ENCODE measurements around the gene HTR7.
"Not testable (repeated sequence)": the region's sequence is repeated elsewhere in the genome, so short reads cannot be mapped to it uniquely, and the experiment has no call there.

HTR7 gene

DNA sequence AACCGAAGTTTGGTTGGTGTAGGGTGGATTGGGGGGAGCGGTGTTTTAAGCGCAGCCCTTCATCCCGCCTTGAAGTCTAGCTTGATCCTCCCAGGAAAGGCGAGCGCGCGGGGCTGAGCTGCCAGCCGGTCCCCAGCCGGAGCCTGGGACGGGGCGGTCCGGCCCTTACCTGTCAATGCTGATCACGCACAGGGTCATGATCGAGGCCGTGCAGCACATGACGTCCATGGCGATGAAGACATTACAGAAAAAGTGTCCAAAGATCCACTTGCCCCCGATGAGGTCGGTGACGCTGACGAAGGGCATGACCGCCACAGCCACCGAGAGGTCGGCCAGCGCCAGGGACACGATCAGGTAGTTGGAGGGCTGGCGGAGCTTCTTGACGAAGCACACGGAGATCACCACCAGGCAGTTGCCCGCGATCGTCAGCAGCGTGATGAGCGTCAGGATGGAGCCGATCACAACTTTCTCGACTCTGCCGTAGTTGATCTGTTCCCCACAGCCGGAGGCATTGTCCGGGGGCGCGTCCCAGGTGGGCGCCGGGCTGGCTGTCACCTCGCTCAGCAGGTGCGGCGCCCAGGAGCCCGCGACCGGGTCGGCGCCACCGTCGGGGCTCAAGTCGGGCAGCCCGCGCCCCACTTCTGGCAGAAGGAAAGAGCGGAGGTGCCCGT is 740 bp downstream of the HTR7 start:
- peak; percentile 3 for DNase-seq

DNA sequence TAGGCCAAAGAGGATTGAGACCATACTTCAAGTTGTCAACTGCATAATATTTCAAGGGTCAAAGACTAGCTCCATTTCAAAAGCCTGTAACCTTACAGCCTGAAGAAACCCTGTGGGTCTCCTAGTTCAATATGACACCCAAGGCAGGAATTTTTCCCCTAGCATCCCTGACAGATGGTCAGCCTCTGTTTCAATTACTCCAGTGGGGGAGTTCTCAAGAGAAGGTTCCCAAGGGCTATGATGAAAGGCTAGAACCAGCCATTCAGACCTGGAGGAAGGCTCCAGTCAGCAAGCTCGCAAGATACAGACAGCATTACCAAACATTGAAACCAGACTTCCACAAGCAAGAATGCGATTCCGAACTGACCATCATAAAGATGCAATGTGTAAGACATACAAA is 1.6 kb downstream of the HTR7 start:
- DNase-seq = no peak

DNA sequence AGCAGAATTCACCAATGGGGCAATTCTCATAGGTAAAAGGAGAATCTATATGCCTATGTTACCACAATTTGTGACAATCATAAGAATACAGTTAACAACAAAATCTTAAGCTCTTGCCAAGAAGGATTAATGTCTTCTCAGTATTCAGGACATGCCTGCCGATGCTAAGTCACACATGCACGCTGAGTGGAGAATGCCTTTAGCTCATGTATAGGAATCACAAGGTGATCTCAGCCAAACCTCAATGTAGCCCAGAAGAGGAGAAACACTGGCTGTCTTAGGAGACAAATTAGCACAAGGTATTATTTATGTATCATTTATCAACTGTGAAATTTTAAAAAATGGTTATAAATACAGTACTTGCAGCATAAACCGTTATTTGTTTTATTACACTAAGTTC is 2.7 kb downstream of the HTR7 start:
- DNase-seq = no peak

DNA sequence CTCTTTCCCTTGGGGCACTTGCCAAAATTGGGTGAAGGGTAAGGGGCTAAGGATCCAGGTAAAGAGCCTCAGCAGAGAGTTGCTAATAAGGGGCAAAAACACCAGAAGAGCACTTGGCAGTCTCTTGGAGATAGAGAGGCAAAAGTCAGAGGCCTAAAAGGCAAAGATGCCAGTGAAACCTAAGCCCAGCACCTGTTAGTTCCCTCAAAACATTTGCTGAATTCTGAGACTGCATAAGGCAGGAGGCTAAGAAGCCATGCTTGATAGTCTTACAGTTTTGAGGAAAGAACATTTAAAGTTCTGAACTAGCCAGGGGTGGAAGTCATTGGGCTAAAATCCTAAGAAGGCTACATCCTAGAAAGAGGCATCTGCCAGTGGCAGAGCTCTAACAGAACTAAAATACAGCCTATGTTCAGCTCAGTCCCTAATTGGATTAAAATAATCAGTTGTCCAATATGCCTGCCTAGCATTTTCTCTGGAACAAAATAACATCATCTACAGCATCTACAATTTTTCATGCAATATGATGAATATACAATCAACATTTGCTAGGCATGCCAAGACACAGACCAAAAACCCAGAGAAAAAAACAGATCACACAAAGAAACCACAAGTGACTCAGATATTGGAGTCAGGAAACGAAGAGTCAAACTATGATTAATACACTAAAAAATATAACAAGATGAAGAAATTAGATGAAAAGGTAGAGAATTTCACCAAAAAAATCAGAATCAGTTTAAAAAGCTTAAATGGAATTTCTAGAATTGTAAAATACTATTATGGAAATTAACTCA is 7.7 kb downstream of the HTR7 start:
- no peak for DNase-seq

DNA sequence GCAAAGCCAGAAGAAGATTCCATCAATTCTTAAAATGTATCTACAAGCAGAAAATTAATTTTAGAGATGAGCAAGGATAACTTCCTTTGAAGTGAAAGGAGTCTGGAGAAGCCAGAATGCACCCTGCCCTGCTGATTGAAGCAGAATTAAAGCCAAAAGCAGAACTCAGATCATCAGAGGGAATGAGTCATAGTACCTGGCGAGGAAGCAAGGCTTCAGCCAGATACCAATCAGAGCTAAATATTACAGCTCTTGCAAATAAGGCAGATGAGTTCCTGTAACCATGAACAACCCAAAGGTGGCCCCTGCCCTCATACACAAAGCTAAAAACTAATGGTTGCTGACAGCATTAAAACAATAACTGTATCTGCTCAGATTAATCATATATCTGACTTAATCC is 10.4 kb downstream of the HTR7 start:
- DNase-seq = peak; percentile 30

DNA sequence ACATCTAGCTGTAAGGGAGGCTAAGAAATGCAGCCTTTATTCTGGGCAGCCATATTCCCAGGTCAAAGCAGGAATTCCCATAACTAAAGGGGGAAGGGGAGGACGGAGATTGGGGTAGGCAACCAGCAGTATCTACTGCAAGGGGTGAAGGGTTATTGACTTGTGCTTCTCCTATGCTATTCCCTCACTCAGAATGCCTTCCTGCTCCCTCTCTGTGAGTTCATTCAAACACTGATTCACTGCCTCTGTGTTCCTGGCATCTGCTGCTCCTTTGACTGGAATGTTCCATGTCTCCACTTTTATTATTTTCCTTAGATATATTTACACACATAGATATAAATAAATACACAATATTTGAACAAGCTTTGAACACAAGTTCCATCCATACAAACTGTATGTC is 11.1 kb downstream of the HTR7 start:
- DNase-seq = no peak

DNA sequence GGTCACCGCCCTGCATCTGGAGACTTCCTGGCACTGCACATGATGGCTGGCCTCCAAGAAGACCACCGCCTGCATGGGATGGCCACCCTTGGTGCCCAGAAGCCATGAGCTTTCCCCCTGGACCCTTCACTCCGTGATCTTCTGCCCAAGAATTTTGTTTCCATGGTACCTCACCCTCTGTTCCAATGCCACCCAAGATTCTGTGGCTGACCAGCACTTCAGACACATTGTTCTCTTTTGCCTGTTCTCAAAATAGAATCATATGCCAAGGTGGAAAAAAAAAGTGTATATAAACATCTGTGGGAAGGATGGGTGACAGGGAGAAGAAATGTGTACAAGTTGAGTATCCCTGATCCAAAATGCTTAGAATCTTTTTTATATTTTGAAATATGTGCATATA is 12.1 kb downstream of the HTR7 start:
- DNase-seq = no peak

DNA sequence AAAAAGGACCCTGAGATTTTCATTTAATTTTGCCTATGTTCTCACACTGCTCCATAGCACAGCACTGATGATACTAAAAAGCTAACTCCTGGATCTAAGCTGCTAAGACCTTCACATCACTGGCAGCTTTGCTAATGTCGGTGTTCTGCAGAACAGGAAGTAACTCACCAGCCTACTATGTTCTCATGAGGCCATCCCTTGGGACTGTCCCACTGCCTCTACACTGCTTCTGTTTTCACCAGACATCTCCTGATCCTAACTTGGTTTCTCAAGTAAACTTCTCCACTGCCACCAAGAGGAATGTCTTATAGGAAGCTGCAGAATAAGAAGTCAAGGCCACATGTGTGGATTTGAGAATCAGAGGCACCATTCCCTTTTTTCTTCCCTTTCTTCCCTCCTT is 15.1 kb downstream of the HTR7 start:
- no peak for DNase-seq

DNA sequence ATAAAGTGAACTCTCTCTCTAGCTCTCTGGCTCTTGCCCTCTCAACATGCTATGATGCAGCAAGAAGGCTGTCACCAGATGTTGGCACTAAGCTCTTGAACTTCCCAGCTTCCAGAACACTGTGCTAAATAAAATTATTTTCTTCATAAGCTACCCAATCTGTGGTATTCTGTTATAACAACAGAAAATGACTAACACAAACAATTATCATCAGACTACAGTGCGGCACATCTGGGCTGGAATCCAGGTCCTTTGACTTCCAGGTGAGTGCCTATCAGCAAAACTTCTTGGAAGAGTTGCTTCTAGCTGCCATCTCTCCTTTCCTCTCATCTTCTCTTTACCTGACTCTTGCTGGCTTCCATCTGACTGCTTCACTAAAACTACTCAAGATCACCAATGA is 20.4 kb downstream of the HTR7 start:
- no peak for DNase-seq

DNA sequence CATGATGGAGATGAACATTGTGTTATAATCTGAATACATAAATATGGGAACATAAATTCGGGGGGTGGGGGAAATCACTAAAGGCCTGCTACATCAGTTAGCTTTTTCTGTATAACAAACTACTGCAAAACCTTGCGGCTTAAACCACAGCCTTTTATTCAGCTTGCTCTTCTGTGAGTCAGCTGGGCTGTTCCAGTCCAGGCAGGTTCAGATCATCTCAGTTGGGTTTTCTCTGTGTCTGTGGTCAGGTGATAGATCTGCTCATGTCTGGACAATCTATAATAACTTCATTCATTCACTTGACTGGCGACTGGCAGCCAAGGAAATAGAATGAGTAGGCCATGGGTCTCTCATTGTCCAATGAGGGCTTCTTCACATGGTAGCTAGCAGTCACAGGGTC is 23.5 kb downstream of the HTR7 start:
- no peak for DNase-seq

DNA sequence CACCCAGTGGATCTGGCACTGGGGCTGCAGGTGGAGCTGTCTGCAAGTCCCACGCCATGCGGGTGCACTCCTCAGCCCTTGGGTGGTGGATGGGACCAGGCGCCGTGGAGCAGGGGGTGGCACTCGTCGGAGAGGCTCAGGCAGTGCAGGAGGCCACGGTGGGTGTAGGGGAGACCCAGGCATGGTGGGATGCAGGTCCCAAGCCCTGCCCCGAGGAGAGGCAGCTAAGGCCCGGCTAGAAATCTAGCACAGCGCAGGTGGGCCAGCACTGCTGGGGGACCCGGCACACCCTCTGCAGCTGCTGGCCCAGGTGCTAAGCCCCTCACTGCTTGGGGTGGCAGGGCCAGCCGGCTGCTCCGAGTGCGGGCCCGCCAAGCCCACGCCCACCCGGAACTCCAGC is 25.7 kb downstream of the HTR7 start:
- DNase-seq = no peak

DNA sequence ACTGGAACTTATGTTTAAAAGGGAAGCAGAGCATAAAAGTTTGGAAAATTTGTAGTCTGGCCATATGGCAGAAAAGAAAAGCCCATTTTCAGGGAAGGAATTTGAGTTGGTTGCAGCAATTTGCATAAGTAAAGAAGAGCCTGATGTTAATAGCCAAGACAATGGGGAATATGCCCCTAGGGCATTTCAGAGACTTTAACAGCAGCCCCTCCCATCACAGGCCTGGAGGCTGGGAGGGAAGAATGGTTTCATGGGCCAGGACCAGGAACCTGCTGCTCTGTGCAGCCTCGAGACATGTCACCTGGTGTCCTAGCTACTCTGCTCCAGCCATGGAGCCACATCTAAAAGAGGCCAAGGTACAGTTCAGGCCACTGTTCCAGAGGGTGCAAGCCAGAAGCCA is 35.3 kb downstream of the HTR7 start:
- DNase-seq = no peak

DNA sequence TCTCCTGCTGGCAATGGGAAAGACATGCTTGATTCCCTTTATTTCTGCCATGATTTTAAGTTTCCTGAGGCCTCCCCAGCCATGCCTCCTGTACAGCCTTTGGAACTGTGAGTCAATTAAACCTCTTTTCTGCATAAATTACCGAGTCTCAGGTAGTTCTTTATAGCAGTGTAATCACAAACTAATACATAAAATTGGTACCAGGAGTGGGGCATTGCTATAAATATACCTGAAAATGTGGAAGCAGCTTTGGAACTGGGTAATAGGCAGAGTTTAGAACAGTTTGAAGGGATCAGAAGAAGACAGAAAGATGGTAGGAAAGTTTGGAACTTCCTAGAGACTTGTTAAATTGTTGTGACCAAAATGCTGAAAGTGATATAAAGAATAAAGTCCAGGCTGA is 36.0 kb downstream of the HTR7 start:
- not testable (repeated sequence) for DNase-seq

DNA sequence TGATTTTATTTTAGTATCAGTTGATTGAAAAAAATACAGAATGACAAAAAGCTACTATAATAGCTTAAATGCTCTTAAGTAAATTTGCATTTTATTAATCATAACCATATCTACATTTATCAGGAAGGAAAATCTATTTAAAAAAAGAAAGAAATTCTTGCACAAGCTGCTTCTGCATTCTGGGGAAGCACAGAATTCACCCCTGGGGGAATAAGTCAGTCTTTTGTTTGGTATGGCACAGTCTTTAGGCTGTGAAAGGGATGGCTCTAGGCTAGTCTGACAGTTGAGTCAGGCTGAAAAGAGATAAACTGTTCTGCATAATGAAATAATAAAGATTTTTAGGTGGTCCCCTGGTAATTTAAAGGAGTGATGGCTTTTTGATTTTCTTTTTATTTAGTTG is 37.9 kb downstream of the HTR7 start:
- no peak for DNase-seq

DNA sequence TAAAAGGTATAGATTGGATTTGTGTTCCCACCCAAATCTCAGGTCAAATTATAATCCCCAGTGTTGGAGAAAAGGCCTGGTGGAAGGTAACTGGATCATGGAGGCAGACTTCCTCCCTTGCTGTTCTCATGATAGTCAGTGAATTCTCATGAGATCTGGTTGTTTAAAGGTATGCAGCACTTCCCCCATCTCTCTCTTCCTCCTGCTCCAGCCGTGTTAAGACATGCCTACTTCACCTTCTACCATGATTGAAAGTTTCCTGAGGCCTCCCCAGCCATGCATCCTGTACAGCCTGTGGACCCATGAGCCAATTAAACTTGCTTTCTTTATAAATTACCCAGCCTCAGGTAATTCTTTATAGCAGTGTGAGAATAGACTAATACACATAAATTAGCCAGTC is 39.1 kb downstream of the HTR7 start:
- DNase-seq = no peak

DNA sequence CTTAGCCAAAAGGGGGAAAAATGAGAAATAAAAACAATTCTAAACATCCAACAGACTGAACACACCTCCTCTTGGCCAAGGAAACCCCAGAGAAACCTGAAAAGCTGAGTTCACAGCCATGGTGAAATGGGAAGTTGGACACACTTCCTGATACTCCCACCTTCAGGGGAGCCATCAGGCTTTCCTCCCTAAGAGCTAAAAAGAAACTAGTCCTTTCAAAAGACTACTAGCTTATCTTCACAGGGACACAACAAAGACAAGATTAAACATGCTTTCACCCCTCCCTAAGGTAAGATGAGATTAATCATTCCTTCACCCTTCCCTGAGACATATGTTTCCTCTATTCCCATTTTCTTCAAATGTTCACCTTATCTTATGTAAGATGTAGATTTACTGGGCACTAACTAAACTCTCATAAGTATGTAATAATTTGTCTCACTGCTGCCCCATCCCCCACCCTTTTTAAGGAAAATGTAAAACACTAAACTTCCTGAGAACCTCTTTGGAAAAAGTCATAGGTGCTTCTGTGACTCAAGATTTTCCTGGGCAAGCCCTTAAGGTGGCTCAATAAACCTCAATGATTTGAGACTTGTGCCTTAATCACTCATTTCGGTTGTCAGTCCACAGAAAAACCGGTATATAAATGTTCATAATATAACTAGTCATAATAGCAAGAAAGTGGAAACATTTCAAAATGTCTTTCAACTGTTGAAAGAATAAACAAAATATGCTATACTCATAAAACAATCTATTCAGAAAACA is 40.5 kb downstream of the HTR7 start:
- no peak for DNase-seq

DNA sequence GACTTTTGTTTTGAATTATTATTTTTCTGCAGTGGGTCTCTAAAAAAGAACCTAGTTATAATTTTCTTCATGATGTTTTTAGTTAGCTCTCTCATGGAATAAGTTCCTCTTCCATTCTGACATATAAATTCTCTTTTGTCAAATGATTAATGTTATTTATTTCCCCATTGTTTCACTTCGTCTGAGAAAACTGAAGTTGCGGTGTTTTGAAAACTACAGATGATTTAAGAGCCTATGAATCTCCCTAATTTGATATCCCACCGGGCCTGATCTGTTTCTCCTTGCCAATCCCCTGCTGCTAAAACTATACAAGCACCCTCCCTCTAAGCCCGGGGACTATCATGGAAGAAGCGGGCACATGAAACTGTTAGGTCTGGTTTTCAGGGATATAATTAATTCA is 41.4 kb downstream of the HTR7 start:
- DNase-seq = peak; percentile 2

DNA sequence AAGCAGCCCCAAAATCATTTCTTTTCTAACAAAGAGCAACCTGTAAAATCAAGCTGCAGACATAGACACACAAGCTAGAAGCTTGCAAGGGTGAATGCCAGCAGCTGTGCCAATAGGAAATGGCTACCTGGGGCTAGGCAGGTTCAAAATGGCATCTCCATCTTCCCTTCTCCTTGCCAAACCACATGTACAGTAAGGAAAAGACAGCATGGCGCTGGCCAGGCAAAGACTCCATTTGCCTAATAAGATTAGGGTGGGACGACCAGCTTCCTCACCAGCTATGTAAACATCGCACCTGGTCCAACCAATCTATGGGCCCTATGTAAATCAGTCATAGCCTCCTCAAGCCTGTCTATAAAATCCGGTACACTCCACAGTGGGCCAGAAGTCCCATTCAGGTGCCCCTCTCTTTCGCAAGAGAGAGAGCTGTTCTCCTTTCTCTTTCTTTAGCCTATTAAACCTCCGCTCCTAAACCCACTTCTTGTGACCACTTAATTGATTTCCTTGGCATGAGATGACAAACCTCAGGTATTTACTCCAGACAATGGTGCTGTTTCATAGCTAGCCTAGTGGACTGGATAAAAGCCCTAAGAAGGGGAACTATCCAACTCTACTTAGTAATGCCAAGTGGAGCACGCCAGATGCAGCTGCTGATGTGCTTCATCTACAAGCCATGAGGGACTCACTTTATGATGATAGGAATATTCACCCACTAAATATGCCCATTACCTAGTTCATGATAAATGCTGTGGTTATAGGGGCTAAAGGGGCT is 44.1 kb downstream of the HTR7 start:
- DNase-seq = no peak

DNA sequence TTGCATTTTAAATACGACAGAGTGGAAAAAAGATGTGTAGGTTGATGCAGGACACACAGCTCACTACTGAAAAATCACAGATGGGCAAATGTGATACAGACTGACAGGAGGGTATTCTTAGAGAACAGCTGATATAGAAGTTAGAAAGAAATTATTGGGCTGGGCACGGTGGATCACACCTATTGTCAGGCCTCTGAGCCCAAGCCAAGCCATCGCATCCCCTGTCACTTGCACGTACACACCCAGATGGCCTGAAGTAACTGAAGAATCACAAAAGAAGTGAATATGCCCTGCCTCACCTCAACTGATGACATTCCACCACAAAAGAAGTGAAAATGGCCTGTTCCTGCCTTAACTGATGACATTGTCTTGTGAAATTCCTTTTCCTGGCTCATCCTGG is 50.7 kb downstream of the HTR7 start:
- DNase-seq = not testable (repeated sequence)

DNA sequence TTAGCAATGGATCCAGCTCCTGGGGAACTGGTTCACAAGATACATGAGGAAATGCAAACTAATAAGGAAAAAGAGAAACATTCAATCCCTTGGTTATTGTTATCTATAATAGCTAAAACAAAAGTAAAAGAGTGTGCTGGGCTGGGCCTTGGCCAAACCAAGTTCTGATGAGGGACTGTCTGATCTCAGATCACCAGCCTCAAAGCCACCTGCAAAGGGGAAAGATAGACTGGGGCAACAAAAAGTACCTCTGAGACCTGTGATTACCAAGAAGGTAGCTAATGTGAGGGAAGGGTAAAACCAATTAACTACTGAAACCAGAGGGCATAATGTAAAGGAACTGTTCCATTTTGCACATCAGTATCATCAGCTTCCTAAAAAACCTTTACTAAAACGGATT is 51.2 kb downstream of the HTR7 start:
- DNase-seq = no peak

DNA sequence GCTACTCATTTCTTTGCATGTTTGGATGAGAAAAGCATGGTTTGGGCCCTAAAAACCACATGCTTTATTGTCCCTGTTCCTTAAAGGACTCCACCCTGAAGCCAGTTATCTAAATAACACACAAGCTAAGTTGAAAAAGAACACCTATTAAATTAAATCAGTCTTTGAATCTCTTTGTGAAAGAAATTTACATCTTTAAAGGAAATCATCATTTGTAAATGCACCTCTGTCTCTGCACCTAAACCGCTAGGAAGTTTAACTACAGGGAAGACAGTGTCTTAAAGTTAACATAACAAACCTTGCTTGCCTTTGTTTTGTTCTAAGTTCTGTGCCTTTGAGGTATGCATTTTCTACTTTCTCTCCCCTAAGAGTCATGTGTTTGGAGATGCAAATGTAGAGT is 52.6 kb downstream of the HTR7 start:
- DNase-seq = no peak

DNA sequence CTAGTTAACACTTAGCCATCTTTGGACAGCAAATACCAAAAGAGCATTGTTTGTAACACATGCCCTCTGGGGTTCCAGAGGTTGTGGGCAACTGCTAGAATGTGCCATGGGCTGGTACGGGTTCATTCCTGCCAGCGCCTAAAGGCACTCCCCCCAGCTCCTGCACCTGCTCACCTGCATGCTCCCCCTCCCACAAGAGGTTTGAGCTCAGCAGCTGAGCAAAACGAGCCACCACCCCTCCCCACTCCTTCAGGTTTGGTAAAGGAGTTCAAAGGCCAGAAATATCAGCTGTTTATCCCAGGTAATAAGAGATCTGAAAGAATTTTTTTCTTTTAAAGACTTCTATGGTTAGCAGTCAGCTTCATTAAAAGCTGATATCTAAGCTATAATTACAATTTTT is 53.5 kb downstream of the HTR7 start:
- no peak for DNase-seq

DNA sequence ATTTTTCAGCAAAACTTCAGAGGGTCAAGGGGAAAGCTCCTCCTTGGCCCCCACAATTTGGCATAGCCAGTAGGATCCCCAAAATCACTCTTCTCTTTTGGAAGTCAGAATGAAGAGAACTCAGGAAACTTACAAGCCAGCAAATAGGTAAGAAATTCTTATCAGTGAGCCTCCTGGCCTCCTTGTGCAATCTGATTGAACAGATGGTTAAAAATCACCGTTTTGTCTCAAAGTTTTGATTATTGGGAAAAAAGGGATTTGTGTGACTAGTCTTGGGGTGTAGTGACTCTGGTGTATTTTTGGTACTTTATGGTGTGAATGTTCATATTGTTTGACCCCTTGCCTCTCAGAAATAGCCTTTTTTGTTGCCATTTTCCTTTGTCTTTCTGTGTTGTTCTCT is 56.2 kb downstream of the HTR7 start:
- DNase-seq = no peak

All from hematopoietic multipotent progenitor cell treated with erythropoietin and hydrocortisone succinate and interleukin-3 and kit ligand, for 4 days (in vitro differentiated cells).